HG03457 (cell line): Measurements from ENCODE around the gene ALDH6A1.
A peak's percentile ranks its signal among the peaks of the same experiment; 100 is the strongest.
"Not testable (repeated sequence)": the region's sequence is repeated elsewhere in the genome, so short reads cannot be mapped to it uniquely, and the experiment has no call there.

ENCODE experiments used
- ATAC-seq: cut with Tn5 transposase; IDR thresholded peaks from one replicate; pipeline ENCODE4 v1.9.1; 2021; ENCODE audit warnings: moderate number of reproducible peaks; ENCODE audit not compliant: unreplicated experiment

ALDH6A1 gene

DNA sequence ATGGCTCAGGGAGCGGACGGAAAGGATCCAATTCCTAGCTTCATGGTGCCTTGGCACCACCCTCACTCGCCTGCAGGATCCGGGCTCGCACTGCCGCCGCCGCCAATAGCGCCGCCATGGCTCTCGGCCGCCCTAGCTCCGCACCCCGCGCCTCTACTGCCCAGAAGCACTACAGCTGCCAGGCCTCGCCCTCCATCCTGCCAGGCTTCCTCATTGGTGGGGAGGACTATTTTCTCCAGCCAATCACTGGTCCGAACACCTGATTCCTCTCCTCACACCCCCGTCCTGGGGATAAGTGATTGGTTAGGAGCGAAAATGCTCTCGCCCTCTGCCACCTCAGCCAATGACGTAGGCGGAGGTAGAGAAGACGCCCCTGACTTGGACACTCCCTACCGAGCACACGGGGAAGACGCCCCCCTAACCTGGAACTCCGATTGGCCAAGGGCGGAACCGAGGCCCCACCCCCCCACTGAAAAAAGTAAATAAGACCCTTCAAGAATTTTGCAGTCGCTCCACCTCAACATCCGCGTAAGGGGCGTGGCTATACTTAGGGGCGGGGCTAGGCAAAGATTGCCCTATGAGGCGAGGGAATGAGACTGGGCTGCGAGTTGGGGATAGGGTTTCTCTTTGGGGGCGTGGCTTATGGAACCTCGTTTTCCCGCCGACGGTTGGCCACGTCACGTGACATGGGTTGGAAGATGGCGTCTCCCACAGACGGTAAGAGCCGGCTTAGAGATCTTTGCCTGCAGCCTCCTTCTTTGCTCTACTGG is at the start of gene ALDH6A1, which contains the start of gene LIN52:
ALDH6A1 (minus strand) TSS at position 177 of the 770 bp plus-strand sequence; CDS start at position 118, 59 bp downstream.
LIN52 (plus strand) TSS at position 680 of the 770 bp plus-strand sequence; CDS start at position 699, 19 bp downstream.
- peak; percentile 83 for ATAC-seq

DNA sequence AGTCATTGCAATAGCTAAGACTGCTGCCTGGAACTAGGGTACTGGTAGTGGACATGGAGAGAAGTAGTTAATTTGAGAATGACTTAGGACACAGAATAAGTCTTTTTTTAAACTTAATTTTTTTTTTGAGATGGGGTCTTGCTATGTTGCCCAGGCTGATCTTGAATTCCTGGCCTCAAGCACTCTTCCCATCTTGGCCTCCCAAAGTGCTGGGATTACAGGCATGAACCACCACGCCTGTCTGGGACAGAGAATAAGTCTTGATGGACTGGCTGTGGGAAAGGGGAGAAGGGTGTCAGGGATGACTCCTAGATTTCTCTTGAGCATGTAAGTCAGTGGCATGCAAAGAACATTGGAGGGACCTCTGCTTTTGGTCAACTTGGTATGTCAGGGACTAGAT is 43.4 kb upstream of the ALDH6A1 start:
- ATAC-seq = no peak

DNA sequence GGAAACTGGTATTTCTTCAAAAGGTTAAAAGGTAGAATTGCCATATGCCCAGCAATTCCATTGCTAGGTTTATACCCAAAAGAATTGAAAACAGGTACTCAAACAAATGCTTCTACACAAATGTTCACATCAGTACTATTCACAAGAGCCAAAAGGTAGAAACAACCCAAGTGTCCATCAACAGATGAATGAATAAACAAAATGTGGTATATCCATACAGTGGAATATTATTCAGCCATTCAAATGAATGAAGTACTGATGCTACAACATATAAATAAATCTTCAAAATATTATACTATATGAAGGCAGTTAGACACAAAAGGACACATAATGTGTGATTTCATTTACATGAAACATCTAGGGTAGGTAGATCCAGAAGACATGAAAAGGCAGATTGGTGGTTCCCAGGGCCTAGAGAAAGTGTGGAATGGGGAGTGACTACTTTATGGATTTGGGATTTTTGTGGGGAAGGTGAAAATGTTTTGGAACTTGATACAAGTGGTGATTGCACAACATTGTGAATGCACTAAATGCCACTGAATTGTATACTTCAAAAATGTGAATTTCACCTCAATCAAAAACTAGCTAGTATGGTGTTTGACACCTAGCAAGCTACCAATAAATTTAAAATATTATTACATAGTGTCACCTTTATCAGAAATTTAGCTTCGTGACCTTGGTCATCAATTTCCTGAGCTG is 42.2 kb upstream of the ALDH6A1 start:
- ATAC-seq = no peak

DNA sequence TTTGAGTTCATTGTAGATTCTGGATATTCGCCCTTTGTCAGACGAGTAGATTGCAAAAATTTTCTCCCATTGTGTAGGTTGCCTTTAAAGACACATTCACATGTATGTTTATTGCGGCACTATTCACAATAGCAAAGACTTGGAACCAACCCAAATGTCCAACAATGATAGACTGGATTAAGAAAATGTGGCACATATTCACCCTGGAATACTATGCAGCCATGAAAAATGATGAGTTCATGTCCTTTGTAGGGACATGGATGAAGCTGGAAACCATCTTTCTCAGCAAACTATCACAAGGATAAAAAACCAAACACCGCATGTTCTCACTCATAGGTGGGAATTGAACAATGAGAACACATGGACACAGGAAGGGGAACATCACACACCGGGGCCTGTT is 41.2 kb upstream of the ALDH6A1 start:
- not testable (repeated sequence) for ATAC-seq

DNA sequence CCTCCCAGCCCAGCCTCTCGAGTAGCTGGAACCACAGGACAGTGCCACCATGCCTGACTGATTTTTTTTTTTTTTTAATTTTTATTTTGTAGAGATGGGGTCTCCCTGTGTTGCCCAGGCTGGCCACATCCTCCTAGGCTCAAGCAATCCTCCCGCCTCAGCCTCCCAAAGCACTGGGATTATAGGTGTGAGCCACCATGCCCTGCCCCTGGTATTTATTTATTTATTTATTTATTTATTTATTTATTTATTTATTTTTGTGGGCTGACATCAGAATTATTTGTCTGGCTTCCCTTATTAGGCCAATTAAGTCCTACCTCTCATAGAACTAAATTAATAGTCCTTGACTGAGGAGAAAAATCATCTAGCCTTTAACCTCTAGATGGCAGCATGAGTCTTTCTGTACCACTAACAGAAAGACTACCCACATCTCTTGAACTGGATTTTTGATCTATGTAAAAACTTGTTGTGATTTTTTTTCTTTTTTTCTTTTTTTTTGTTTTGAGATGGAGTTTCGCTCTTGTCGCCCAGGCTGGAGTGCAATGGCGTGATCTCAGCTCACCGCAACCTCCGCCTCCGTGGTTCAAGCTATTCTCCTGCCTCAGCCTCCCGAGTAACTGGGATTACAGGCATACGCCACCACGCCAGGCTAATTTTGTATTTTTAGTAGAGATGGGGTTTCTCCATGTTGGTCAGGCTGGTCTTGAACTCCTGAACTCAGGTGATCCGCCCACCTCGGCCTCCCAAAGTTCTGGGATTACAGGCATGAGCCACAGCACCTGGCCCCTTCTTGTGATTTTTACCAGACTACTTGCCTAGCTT is 27.4 kb upstream of the ALDH6A1 start:
- ATAC-seq = not testable (repeated sequence)

DNA sequence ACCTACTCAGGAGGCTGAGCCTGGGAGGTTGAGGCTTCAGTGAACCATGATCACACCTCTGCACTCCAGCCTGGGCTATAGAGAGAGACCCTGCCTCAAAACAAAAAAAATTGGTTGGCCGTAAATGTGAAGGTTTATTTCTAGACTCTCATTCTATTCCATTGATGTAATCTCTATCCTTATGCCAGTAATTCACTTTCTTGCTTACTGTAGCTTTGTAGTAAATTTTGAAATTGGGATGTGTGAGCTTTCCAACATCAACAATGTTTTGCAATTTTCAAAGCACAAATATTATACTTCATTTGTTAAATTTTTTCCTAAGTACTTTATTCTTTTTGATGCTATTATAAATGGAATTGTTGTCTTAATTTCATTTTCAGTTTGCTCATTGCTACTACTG is 25.1 kb upstream of the ALDH6A1 start:
- ATAC-seq = no peak

DNA sequence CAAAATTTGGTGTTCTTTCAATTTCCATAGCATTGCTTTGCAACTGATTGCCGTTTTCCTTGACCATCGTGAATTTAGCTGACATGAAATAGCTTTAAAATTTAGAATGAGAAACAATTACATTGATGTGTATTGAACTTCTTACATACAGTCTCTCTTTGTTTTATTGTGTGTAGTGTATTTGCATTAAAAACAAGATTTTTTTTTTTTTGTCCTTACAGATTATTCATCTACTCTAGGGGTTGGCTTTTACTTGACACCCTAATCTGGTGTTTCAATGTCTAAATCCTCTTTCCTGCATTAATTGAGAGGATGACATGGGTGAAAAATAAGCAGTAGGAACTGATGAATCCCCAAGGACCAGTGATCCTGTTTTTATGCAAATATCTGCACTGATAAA is 21.1 kb upstream of the ALDH6A1 start:
- no peak for ATAC-seq

DNA sequence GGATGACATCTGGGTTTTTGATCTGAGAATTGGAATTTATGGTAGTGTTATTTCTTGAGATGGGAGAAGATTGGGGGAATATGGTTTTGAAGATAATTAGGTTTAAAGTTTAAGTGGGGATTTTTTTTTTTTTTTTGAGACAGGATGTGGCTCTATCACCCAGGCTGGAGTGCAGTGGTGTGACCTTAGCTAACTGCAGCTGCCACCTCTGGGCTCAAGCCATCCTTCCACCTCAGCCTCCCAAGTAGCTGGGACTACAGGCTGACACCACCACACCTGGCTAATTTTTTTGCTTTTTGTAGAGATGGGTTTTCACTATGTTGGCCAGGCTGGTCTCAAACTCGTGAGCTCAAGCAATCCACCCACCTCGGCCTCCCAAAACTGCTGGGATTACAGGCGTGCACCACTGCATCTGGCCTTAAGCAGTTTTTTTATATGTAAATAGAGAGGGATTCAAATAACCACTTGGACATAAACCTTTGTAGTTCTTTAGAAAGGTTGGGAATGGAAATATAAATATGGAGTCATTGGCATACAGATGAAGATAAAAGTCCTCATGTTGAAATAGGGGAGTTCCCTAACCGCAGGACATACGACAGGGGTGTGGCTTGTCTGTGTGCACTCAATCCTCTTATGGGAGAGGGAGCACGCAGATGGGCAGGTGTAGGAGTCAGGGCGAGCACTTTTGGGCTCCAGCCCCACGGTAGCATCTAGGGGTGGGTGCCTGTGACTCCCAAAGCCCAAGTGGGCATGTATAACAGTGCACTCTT is 5.2 kb upstream of the ALDH6A1 start:
- ATAC-seq = no peak

DNA sequence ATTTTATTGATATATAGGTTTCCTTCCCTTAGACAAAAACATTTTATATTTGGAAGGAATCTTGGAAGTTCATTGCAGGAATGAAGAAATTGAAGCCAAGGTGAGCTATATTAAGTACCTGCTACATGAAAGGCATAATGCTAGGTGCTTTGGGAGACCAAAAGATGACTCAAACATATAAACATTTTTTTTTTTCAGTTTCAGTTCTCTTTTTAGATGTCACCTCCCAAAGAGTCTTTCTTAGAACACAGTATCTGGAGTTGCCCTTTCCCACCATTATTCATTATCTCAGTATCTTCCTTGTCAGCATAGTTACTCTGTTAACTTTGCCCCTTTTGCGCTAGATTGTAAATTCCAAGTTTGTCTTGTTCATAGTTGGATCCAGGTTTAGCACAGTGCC is 1.6 kb upstream of the ALDH6A1 start:
- no peak for ATAC-seq

DNA sequence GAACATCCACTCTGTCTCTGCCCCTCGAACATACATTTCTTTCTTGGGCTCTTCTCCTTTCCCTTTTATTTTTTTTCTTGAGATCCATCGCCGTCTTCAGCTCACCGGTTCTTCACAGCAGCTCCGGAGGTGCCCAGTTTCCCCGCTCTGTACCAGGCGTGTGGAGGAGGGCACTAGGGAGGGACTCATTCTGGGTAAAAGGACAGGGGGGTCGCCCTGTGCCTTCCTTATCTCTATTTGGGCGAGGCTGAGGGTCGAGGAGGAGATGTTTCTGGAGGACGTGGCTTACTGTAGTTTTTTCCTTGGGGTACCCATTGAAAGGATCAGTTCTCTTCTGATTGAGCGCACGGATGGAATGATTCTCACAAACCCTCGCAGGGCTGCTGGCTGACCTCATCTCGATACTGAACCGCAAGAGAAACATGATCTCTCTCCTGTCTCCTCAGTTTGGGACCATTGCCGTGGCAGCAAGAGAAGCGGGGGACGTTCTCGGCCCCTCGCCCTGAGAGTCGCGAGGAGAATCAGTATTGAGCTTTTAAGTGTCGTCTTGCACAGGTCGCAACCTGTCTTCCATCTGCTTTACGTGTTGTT is 889 bp upstream of the ALDH6A1 start:
- ATAC-seq = peak; percentile 3

DNA sequence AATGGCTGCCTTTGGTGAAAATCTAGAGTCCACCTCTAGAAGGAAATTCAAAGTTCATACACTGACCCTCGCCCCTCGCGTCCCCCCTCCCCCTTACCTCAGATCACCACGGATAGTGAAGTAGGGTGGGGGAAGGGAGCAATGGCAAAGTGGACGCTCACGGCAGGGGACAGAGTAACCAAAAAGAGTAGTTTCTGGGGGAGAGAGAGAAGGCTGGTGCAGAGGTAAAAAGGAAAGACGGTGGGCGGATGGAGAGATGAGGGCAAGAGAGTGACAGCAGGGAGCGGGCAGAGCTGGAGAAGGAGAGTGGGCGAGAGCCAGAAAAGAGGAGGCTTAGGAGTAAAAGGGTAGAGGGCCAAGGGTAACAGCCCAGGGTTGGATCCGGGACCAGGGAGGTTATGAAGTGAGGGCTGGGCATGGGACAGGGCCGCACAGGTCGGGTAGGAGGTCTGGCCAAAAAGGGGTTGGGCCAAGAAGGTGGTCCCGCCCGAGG is 423 bp downstream of the ALDH6A1 start:
- ATAC-seq = no peak

DNA sequence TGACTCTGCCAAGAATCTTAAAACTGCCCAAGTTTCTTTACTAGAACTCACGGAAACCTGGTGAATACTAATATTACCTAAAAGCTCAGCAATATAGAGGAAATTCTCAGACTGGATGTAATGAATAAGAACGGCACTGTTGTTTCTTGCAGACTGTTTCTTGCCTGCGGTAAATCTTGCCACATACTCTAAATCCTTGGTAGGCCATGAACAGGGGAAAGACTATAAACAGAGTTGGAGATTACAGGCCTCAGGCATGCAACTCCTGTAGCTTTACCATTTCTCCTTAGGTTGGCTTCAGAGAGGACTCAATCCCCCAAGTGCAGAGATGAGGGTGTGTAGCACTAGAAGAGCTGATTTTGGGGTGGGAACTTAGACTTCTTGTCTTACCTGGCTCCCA is 1.1 kb downstream of the ALDH6A1 start:
- no peak for ATAC-seq

DNA sequence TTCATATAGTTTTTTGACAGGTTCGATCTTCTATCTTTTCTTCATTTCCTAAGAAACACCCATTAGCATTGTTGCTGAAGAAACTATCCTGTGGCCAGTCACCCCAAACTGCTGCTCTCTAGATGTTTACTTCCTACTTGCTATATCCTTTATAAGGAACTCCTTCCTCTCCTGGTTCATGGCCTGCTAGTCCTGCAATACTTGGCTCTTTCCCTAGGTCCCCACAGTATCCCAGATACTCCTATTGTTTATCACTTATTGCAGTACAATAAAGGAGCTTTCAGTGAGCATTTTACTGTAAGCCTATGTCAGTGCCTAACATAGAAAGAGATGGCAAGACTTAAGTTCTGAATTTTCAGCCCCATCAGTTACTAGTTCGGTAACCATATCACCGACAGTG is 2.8 kb downstream of the ALDH6A1 start:
- no peak for ATAC-seq

DNA sequence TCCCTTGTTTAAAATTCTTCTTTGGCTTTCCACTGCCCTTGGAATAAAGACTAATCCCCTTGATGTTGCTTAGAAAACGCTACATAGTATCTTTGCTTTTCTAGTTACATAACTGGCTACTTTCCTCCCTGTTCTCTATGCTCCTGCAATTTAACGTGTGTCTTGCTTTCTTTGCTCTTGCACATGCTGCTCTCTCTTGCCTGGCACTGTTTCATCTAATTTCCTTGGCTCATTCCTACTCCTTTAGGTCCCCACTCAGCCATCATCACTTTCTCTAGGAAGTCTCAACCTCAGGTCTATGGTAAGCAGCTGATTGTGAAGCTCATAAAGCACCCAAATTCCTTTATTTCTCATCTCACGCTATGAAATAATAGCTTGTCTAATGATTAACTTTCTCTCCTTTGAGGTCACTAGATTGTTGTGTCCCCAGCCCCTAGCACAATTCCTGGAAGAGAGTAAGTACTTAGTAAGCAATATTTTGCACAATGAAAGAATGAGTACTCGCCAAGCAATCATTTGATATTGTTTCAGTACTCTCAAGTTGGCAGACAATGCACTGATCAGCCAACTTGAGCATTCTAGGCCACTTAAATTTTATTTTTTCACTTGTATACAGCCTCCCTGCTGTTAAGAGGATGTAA is 3.3 kb downstream of the ALDH6A1 start:
- no peak for ATAC-seq

DNA sequence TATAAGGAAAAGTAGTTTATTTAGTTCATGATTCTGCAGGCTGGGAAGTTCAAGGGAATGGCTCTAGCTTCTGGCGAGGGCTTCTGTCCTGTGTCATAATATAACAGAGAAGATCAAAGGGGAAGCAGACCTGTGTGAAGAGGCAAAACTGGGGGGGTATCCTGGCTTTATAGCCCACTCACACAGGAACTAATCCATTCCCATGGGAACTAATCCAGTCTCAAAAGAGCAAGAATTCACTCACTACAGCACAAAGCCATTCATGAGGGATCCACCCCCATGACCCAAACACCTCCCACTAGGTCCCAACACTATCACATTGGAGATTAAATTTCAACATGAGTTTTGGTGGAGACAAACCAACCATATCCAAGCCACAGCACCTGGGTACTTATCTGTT is 6.9 kb downstream of the ALDH6A1 start:
- no peak for ATAC-seq

DNA sequence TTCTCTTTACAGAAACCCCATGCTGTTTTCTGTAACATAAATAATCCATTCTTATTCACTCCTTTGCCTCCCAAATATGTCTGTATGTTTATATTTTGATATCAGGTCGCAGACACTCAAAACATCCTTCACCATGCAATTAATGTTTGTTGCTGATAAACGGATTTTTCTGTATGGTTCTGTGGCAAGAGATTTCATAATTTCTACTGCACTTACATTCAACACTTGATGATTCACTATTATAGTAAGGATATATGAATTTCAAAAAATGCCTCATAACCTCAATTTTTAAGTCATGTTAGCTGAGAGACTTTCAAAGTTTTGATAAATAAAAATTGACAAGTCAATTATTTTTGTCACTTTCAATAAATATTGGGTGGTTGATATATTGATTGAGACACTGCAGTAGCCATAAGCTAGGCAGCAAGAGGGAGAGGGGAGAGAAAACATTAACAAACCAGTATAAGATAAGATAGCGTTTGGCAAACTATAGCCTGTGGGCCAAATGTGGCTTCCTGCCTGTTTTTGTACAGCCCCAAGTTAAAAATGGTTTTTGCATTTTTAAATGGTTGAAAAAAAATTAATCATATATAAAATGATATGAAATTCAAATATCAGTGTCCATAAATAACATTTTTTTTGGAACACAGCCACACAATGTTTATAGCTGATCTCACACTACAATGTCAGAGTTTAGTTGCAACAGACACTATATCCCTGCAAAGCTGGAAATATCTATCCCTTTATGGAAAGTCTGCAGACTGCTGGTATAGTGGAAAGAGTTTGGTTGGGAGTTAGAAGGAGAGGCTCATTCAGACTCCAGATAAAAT is 18.3 kb downstream of the ALDH6A1 start:
- no peak for ATAC-seq

DNA sequence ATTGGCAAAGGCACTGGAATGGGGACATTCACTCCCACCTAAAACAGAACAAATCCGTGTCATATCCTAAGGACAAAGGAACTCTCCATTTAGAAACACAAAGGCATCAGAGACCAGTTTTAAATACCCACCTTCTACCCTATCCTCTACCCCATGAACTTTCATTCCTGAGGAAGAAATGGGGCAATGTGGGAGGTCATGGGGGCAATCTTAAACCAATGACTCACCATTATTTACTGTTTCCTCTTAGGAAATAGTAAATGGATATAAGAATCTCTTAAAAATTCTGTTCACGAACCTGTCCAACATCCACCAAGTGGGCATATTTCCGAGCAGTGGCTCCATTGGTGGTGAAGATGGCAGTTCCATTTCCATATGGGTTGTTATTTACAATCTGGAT is 19.4 kb downstream of the ALDH6A1 start:
- ATAC-seq = no peak

DNA sequence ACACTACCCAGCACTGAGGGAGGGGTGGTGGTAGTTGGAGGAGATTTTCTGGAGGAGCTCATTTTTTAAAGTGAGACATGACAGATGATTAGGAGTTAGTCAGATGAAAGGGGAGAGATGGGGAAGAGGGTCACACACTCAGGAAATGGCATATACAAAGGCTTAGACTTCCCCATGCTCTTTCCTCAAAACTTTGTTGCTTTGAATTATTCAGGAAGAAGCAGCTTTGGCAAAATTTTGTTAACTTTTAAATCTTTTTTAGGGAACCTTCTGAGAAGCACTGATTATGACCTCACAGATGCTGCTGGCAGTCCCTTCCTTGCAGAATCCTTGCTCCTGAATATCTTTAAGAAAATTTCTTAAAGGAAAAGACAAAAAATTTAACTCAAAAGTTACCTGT is 19.8 kb downstream of the ALDH6A1 start:
- no peak for ATAC-seq

DNA sequence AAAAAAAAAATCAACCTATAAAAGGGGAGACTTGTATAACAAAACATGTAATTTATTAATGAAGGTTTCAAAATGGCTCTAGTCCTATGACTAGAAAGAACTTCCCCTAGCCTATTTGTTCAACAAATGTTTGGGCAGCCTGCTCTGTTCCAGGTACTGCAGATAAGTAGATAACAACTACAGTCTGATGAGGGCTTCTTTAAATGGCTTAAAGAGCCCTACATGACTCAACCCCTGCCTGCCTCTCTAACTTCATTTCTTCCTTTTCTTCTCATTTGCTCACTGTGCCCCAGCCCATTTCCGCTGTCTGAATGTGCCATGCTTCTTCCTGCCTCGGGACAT is 21.5 kb downstream of the ALDH6A1 start:
- ATAC-seq = no peak
